OCI-M1 (cell line): Measurements from ENCODE around the gene RPUSD1.

Source experiments
- DNase-seq: peaks from one replicate; lab custom pipeline; 2025; lab: John Stamatoyannopoulos, UW

RPUSD1 gene

DNA sequence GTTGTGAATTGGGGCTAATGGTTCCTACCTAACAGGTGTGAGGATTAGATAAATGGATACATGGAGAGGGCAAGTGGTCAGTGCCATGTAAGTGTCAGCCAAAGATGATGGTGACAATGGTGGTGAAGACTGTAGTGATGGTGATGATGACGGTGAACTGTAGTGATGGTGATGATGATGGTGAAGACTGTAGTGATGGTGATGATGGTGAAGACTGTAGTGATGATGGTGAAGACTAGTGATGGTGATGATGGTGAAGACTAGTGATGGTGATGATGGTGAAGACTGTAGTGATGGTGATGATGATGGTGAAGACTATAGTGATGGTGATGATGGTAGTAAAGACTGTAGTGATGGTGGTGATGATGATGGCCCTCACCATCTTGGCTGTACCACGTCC, 30.4 kb upstream of the RPUSD1 start:
- DNase-seq: no peak

GRCh38 chr16:818132-818531, 30.0 kb upstream of the RPUSD1 start:
- no peak for DNase-seq

DNA sequence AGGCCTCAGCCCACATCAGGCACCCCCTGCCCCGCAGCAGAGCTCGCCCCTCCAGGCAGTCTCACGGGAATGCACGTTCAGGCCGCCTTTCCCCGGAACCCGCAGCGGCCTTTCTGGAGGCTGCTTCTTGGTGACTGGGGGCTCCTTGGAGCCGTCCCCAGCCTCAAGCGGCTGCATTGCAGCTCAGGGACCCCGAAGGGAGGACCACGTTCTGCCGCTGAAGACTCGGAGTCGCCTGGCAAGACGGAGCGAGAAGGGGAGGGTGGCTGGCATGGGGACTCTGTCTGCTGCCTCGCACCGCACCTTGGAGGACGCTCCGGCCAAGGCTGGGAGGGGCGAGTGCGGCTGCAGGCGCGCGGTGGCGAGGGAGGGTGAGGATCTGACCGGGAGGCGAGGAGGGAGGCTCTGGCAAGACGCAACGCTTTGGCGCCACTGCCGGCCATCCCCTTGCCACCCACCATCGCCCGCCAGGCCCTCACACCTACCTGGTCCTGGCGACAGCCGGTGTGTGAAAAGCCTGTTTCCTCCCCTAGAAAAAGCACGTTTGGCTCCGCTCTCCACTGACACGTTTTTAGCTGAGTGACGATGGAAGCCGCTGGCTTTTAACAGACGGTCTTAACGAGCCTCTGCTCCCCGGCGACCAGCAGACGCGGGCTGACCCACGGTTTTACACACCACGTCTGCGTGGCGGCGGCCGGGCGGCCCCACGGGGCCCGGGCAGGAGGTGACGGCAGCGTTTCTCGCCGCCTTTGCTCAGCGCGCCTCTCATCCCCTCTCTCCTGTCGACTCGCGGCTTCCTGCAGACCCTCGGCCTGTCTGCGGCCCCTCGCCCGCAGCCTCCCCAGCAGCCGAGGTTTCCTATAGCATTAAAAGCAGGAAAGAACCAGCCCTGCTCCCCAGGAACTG, 29.1 kb upstream of the RPUSD1 start:
- no peak for DNase-seq

GRCh38 chr16:815861-816260, 27.7 kb upstream of the RPUSD1 start:
- no peak for DNase-seq

- no peak for DNase-seq
Observed at GRCh38 chr16:814974-815373, 26.8 kb upstream of the RPUSD1 start.

- no peak for DNase-seq
Observed at GRCh38 chr16:813916-814412, 25.8 kb upstream of the RPUSD1 start.

- DNase-seq: peak; percentile 4
Observed at GRCh38 chr16:813204-813915, 25.2 kb upstream of the RPUSD1 start.

- DNase-seq: no peak
Observed at GRCh38 chr16:808085-808386, 19.9 kb upstream of the RPUSD1 start.

DNA sequence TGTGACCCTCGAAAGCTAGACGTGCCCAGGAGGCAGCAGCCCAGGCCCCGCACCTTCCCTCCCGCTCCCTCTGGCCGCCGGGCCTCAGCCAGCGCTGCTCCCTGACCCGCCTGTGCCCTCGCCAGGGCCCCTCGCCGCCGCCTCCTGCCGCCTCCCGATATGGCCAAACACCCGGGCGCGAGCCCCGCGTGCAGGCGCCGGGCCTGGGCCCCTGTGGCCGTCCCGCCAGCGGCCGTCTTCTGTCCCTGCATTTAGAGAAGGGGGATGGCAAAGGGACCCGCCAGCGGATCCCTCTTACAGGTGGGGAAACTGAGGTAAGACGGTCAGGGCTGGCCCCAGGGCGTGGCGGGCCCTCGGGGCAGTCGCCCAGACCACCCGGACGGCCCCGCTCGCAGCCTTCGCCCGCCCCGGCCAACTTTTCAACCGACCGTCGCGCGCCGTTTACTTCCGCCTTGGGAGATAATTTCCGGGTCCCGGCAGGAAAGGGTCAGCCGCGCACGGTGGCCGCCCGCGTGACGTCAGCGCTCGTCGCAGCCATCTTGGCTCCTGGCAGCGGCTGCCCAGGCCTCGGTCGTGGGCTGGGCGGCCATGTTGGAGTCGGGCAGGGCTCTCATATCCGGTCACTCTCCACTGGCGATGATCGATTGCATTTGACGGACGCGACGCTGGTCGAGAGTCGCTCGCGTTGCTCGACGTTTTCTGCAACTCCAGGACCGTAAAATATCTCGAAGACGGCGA, 19.3 kb upstream of the RPUSD1 start:
- peak; percentile 83 for DNase-seq

DNA sequence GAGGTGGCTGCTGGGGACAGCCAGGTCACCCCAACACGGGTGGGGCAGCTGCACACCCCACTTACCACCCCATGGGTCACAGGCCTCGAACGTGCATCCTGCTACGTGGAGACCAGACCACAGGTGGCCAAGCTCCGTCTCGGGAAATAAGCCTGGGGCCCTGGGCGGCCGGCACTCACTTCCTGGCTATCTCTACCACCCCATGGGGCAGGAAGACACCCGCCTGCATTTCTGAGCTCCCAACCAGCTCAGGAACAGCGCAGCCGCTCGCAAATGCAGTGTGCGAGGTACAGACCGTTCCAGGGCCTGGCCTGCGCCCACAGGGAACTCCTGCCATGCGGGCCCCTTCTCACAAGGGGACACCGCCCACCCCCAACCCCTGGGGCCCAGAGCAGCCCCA, 17.3 kb upstream of the RPUSD1 start:
- no peak for DNase-seq

GRCh38 chr16:804193-805048, 16.2 kb upstream of the RPUSD1 start:
- DNase-seq: no peak

- DNase-seq: no peak
Observed at GRCh38 chr16:803754-804080, 15.5 kb upstream of the RPUSD1 start.

DNA sequence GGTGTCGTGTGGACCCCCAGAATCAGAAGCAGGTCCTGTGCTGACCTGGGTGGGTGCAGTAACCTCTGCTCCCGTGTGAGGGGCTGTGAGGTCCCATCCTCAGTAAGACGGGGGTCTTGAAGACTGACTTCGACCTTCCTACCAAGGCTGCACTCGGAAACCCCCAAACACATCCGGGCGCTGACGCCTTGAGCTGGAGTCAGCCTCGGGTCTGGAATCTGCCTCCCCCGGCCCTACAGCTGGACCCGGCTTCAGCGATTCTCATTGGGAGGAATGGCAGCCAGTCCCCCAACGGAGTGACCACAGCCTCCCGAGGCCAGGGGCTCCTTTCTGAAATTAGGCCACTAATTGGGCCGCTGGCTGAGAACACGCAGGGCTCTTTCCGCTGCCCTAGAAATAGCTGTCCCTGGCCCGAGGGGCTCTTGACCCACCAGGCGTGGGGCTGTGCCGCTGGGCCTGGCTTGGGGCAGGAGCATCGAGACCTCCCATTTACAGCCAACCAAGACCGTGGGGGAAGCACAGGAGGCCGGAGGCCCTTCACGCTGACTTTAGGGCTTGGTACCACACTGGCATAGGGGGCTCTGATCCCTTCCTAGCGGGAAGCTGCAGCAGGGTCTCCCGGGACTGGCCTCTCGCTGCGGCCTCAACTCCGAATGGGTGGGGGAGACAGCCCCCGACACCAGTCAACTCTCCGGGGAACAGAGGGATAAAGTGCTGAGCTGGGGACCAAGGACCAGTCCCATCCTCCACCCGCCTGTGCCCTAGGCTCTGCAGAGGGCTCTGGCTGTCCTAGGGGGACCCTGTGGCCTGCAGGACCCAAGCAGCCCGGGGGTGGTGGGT, 15.0 kb upstream of the RPUSD1 start:
- DNase-seq: no peak

- DNase-seq: no peak
Observed at GRCh38 chr16:802461-802860, 14.3 kb upstream of the RPUSD1 start.

- DNase-seq: no peak
Observed at GRCh38 chr16:801584-802363, 13.6 kb upstream of the RPUSD1 start.

GRCh38 chr16:800834-801511, 12.8 kb upstream of the RPUSD1 start:
- no peak for DNase-seq

DNA sequence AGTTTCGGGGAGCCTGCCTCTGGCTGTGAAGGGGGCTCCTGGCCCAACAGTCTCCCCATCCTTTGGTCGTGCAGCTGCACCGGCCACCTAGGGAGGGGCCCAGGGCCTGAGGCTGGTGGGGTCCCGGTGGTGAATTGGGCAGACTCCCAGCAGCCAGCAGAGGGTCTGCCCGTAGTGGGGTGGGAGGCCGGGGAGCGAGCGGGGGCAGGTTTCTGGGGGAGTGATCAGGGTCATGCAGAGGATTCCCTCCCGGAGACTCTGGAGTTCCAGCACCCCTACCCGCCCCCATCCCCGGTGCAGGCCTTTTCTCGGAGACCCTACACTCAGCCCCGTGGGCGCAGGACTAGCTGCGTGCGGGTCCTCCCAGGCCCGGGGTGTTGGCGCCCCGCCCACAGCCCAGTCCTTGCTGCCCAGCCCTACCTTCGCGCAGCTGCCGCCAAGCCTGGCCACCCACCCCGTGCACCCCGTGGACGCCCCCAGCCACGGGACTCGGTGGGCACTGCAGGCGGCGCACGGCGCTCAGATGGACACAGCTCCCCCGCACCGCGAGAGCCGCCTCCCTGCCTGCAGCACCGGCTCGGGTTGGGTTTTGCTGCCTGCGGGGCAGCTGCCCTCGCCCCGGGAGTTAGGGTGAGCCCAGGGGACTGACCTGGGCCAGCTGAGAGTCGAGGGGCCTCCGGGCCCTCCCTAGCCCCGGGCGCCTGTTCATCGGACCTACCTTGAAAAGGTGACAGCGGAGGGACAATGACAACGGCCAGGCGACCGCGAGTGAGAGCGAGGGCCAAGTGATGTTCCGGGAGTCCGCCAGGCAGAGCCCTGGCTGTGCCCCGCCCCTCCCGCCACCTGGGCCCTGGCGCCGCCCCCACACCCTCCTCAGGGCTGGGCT, 12.0 kb upstream of the RPUSD1 start, which contains the start of gene GNG13:
Gene GNG13 (minus strand): TSS at position 787 of the 886 bp plus-strand sequence. CDS start 1,657 bp downstream, outside the sequence.
- no peak for DNase-seq
